Measurements from ENCODE around the gene ZNF497.
"Not testable (repeated sequence)": the region's sequence is repeated elsewhere in the genome, so short reads cannot be mapped to it uniquely, and the experiment has no call there.

Gene ZNF497

GRCh38 chr19:58393725-58394033 lies 31.1 kb upstream of the ZNF497 start:
- no peak for DNase-seq

- no peak for DNase-seq
Observed at GRCh38 chr19:58392945-58393724, 30.6 kb upstream of the ZNF497 start.

DNA sequence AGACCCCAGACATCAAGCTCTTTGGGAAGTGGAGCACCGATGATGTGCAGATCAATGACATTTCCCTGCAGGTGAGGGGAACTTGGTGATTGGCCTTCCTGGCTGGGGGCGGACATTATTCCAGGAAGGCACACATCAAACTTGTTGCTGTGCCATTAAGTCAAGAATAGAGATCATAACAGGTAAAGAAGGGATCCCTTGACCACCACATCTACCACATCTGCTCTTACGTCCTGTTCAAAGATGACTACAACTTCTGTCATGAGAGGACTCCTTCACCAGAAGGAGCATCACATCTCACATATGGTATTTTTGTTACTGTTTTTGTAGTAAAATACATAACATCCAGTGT lies 25.6 kb upstream of the ZNF497 start:
- DNase-seq: no peak

DNA sequence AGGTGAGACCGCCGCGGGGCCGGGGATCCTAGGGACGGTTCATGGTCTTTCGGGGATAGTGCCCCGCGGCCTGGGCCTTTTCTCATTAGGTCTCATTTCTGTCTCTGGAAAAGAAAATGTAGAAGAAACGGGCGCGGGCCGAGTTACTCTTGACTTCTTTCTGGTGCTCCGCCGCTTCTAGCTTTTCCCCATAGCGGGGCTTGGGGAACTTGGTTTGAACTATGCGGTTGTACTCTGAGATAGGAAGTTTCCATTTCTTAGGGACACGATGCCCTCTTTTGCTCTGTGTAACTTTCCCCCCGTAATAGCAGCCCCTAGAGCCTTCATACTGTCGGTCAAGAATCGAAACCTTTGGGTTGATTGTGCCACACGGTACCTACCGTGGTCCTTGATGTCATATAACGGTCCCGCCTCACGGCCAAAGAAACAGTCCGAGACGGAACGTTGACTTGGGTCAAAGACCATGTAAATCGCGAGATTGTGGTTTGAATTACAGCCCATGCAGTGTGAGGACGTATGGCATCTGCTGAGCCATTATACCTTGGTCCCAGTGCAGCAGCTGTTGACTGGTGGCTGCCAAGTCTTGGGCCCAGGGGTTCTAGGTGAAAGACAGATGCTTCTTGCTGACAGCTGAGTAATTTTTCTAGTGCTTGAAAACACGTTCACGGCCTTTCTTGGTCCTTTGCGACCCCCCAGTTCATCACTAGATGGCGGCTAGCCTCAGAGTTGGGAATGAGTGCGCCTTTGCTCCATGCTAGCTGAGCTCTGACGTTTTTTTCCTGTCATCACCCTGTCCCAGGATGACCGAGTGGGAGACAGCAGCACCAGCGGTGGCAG lies 25.0 kb upstream of the ZNF497 start:
- DNase-seq: no peak

GRCh38 chr19:58386576-58387337 lies 24.2 kb upstream of the ZNF497 start, which contains the start of gene RPS5:
Gene RPS5 (plus strand): TSS chr19:58387269. CDS start chr19:58388138, 869 bp downstream.
- peak; percentile 97 for DNase-seq

- DNase-seq: no peak
Observed at GRCh38 chr19:58385891-58386575, 23.5 kb upstream of the ZNF497 start.

GRCh38 chr19:58385313-58385890 lies 22.9 kb upstream of the ZNF497 start:
- DNase-seq: no peak

GRCh38 chr19:58382997-58383603 lies 20.5 kb upstream of the ZNF497 start:
- no peak for DNase-seq

- DNase-seq: no peak
Observed at GRCh38 chr19:58381460-58382212, 19.1 kb upstream of the ZNF497 start.

GRCh38 chr19:58380662-58381459 lies 18.3 kb upstream of the ZNF497 start, which contains the start of gene ZNF837:
Gene ZNF837 (minus strand): TSS chr19:58381030. CDS start chr19:58369332, 11,698 bp downstream.
- peak; percentile 100 for DNase-seq

- no peak for DNase-seq
Observed at GRCh38 chr19:58380037-58380661, 17.6 kb upstream of the ZNF497 start.

DNA sequence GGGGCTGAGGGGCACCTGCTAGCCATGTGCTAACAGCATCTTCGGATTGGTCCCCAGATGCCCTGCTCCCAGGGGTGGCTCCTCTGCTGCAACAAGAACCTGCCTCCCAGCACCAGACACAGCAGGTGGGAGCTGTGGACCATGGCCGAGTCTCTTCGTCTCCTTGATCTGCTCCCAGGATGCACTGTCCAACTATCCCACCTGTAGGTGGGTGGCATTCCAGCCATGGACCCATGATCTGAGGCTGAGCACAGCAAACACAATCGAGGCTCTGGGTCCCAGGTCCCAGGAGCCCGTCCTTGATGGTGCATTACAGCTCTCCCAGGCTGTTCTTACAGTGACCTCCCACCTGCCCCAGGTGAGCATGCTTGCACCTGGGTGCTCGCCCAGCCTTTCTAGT lies 16.7 kb upstream of the ZNF497 start:
- no peak for DNase-seq

DNA sequence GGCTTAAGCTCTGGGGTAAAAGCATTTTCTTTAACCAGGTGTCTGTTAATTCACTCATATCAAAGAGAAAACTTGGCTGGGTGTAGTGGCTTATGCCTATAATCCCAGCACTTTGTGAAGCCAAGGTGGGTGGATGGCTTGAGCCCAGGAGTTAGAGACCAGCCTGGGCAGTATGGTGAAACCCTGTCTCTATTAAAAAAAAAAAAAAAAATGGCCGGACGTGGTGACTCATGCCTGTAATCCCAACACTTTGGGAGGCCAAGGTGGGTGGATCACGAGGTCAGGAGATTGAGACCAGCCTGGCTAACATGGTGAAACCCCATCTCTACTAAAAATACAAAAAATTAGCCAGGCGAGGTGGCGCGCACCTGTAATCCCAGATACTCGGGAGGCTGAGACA lies 14.2 kb upstream of the ZNF497 start:
- DNase-seq: not testable (repeated sequence)

GRCh38 chr19:58374200-58374599 lies 11.6 kb upstream of the ZNF497 start:
- no peak for DNase-seq

DNA sequence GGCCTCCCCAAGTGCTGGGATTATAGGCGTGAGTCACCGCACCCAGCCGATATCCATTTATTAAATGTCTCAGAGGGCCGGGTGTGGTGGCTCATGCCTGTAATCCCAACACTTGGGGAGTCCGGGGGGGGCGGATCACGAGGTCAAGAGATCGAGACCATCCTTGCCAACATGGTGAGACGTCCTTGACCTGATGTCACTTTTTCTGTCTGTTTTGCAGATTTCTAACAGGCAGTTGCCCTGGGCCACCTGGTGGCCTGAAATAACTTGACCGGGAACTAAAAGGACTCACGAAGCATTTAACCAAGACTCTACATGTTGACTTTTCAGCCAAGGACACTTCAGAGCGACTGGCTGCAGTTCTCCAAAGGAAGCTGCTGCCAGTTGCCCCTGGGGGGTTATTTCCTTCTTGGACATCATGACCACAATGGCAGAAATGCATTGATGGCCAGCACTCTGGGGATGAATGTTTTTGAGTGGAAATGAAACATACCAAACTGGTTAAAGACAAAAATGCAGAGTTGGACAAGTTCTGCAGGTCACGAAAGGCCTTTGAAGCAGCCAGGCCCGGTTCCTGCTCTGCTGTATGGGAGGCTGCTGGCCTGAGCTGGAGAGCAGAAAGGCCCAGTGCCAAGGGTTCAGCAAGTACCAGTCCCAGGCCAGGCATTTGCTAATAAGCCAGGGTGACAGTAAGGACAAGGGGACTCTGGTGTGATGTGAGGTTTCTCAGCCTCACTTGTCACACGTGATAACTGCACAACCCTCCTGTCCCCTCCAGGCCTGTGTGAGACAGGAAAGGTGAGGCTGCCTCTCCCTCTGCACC lies 10.0 kb upstream of the ZNF497 start:
- DNase-seq: no peak

DNA sequence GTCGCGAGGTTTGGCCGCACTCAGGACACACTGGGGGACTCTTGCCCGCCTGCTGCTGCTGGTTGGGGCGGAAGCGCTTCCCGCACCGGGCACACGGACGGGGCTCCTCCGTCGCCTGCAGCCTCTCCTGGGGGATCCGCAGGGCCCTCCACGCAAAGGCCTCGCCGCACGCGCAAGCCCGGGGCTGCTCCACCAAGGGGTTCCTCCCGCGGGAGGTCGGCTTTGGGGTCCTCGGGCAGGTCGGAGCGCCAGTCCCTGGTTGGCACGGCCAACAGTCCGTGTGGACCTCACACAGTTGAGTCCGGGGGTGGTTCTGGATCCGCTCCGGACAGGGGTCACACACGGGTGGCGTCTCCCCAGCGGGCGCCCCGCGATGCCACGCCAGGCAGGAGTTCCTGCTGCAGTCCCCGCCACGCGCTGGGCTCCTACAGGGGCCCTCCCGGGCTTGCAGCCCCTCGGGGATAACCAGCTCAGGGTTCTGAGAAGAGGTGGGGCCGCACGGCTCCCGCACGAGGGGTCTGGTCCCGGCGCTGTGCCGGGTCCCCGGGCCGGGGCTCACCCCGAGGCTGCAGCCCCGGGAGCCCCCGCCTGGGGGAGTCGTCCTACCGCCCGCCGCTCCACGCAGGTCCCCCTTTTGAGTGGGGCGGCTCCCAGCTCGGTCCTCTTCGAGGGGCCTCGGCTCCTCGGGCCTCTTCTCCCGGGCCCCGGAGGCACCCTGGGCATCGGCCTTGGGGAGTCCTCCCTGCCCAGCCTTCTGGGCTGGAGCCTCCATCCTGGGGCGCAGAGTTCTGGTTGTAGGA lies 6.2 kb upstream of the ZNF497 start:
- no peak for DNase-seq

DNA sequence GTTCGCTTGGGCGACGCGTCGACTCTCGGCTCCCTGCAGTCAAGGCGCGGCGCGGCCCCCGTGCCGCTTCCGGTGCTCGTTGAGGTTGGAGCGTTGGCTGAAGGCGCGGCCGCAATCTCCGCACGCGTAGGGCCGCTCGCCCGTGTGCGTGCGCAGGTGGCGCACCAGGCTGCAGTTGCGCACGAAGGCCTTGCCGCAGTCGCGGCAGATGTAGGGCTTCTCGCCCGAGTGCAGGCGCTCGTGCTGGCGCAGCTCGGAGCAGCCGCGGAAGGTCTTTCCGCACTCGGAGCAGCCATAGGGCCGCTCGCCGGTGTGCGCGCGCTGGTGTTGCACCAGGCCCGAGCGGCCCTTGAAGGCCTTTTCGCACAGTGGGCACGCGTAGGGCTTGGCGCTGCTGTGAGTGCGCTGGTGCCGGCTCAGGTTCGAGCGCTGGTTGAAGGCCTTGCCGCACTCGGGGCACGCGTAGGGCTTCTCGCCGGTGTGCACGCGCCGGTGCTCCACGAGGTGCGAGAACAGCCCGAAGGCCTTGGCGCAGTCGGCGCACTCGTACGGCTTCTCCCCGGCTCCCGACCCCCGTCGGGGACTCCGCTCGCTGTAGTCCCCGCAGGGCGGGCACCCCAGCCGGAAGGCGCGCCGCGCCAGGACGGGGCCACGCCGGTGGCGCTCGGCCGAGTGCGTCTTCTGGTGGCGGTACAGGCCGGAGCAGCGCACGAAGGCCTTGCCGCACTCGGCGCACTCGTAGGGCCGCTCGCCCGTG lies 5.3 kb upstream of the ZNF497 start:
- no peak for DNase-seq
